Liver (tissue), 9 donors: Measurements from ENCODE around the gene OR51G2. TPM values are rescaled to one million over a fixed set of nuclear protein-coding genes. Genes with fewer than 3 reads are reported as not detected.

Experiments used
- DNase-seq: peaks from one replicate; pipeline ENCODE4 v3.0.0-alpha.2; 2017; ENCODE audit warnings: low spot score
- H3K27ac ChIP-seq, 2 donors: one replicate each; pipeline ENCODE4 v1.7.0; 2013; ENCODE audit warnings: inconsistent platforms in 2 of 2, low read length in 2 of 2, control low read depth in 1 of 2, low read depth in 1 of 2, mild to moderate bottlenecking in 1 of 2
- H3K27me3 ChIP-seq, 4 donors: one replicate each; pipeline versions ENCODE4 v1.6.1 to v1.7.0; 2013; ENCODE audit warnings: low read length in 3 of 4, inconsistent platforms in 1 of 4, mild to moderate bottlenecking in 1 of 4, moderate library complexity in 1 of 4; ENCODE audit not compliant: control insufficient read depth in 4 of 4, insufficient read depth in 4 of 4
- H3K36me3 ChIP-seq, 4 donors: one replicate each; pipeline versions ENCODE4 v1.6.1 to v1.7.0; 2013; ENCODE audit warnings: low read length in 3 of 4, mild to moderate bottlenecking in 3 of 4, low read depth in 1 of 4, moderate library complexity in 1 of 4; ENCODE audit not compliant: control insufficient read depth in 4 of 4, insufficient read depth in 3 of 4
- H3K4me1 ChIP-seq, 4 donors: one replicate each; pipeline versions ENCODE4 v1.6.1 to v1.7.0; 2013; ENCODE audit warnings: low read length in 3 of 4, mild to moderate bottlenecking in 3 of 4, moderate library complexity in 1 of 4; ENCODE audit not compliant: control insufficient read depth in 4 of 4, insufficient read depth in 4 of 4
- H3K4me3 ChIP-seq, 3 donors: one replicate each; pipeline versions ENCODE4 v1.6.1 to v1.7.0; 2013; ENCODE audit warnings: low read length in 3 of 3, control low read depth in 1 of 3, low read depth in 1 of 3, mild to moderate bottlenecking in 1 of 3
- H3K9ac ChIP-seq, 2 donors: one replicate each; pipeline ENCODE4 v1.7.0; 2013; ENCODE audit warnings: low read length in 2 of 2, mild to moderate bottlenecking in 2 of 2, moderate library complexity in 2 of 2, control low read depth in 1 of 2, low read depth in 1 of 2
- H3K9me3 ChIP-seq, 4 donors: one replicate each; pipeline versions ENCODE4 v1.6.1 to v1.7.0; 2013; ENCODE audit warnings: low read length in 3 of 4; ENCODE audit not compliant: control insufficient read depth in 4 of 4
- ATF3 ChIP-seq: IDR thresholded peaks from 2 replicates; pipeline ENCODE4 v1.6.1; 2016; ENCODE audit warnings: antibody characterized with exemption
- EGR1 ChIP-seq, 2 donors: IDR thresholded peaks; 2 replicates each; pipeline ENCODE4 v1.6.1; 2016 to 2018; ENCODE audit warnings: antibody characterized with exemption in 2 of 2, low read depth in 2 of 2
- GABPA ChIP-seq, 2 donors: IDR thresholded peaks in 1 of 2; conservative IDR thresholded peaks in 1 of 2; 2 replicates each; pipeline ENCODE4 v1.6.1; 2016; ENCODE audit warnings: antibody characterized with exemption in 2 of 2, mild to moderate bottlenecking in 1 of 2, moderate library complexity in 1 of 2
- JUND ChIP-seq, 2 donors: IDR thresholded peaks; 2 replicates each; pipeline ENCODE4 v1.6.1; 2016; ENCODE audit warnings: antibody characterized with exemption in 2 of 2
- REST ChIP-seq: IDR thresholded peaks from 2 replicates; pipeline ENCODE4 v1.6.1; 2016; ENCODE audit warnings: antibody characterized with exemption, mild to moderate bottlenecking
- RXRA ChIP-seq, 2 donors: IDR thresholded peaks; 2 replicates each; pipeline ENCODE4 v1.6.1; 2017 to 2018; ENCODE audit warnings: antibody characterized with exemption in 2 of 2, mild to moderate bottlenecking in 1 of 2
- SP1 ChIP-seq: IDR thresholded peaks from 2 replicates; pipeline ENCODE4 v1.6.1; 2018; ENCODE audit warnings: antibody characterized with exemption, mild to moderate bottlenecking
- ZBTB33 ChIP-seq: IDR thresholded peaks from 2 replicates; pipeline ENCODE4 v1.6.1; 2016; ENCODE audit warnings: antibody characterized with exemption
- WGBS: extraction: QIAGEN DNeasy Blood & Tissue Kit; methylation state at CpG from one replicate; pipeline ENCODE4 v1.1.7; 2013; 5-methylcytosine and 5-hydroxymethylcytosine counted together
- polyA plus RNA-seq, 2 donors: library from polyadenylated mRNA; stranded (reverse) in 1 of 2; unstranded in 1 of 2; fragments of 200-250 nt in 1 of 2; fragments of >200 nt in 1 of 2; fragmentation: Nextera tagmentation in 1 of 2; extraction: Ambion mirVana in 1 of 2; gene quantifications; one replicate each; pipeline versions ENCODE4 v1.2.1 to v1.2.3, GENCODE V29; 2013 to 2015
- total RNA-seq, 2 donors: library from RNA; depleted of rRNA; stranded (reverse); fragments of >200 nt; gene quantifications; one replicate each; pipeline ENCODE4 v1.2.3, GENCODE V29; 2014
- donor health status: healthy.
- donor health status: healthy.
- donor health status: healthy.
- donor health status: healthy.
- donor health status: healthy.

OR51G2 gene
- total and polyA plus RNA-seq, 4 donors, result not detected

GRCh38 chr11:4865855-4866254 lies 53.3 kb downstream of the OR51G2 start (continued):
- TF ChIP-seq REST, result no peak

GRCh38 chr11:4863876-4864275 lies 55.3 kb downstream of the OR51G2 start:
- WGBS, result 80% methylated on average over 4 of the region's 4 CpGs
- no peak for TF ChIP-seq EGR1 (IDR thresholded peaks at IDR 0.05; ENCODE audit: low read depth in 2 of 2)
- no peak for TF ChIP-seq SP1
- no peak for TF ChIP-seq REST
- no peak for TF ChIP-seq ZBTB33
- no peak for TF ChIP-seq JUND (IDR thresholded peaks at IDR 0.05)
- no peak for TF ChIP-seq GABPA (IDR thresholded peaks at IDR 0.05 in 1 of 2, conservative IDR thresholded peaks at IDR 0.05 in 1 of 2)
- no peak for TF ChIP-seq ATF3
- no peak for TF ChIP-seq RXRA (IDR thresholded peaks at IDR 0.05)
- H3K9me3 ChIP-seq, result no peaks in the 10 kb centered on the region

More at GRCh38 chr11:4863876-4864275, 55.3 kb downstream of the OR51G2 start:
- no peak for DNase-seq
- no peaks in the 10 kb centered on the region for H3K27me3 ChIP-seq
- H3K9ac ChIP-seq, result no peak overlapping the region
- H3K27ac ChIP-seq, result no peak overlapping the region
- no peaks in the 10 kb centered on the region for H3K36me3 ChIP-seq
- no peaks in the 10 kb centered on the region for H3K4me1 ChIP-seq
- no peak overlapping the region for H3K4me3 ChIP-seq

Other genes with a start within 250 kb of the OR51G2 start
- gene OR51E2, start 221.5 kb downstream of the OR51G2 start, total RNA-seq, result not detected
- gene OR51E2, start 221.5 kb downstream of the OR51G2 start, polyA plus RNA-seq, result not detected
- gene MMP26, start 214.6 kb downstream of the OR51G2 start, total RNA-seq, result not detected
- not detected for gene MMP26, start 214.6 kb downstream of the OR51G2 start, polyA plus RNA-seq
- gene OR51F1, start 149.4 kb downstream of the OR51G2 start, total RNA-seq, result not detected
- gene OR51F1, start 149.4 kb downstream of the OR51G2 start, polyA plus RNA-seq, result not detected
- gene OR52R1, start 115.0 kb downstream of the OR51G2 start, total RNA-seq, result not detected
- gene OR52R1, start 115.0 kb downstream of the OR51G2 start, polyA plus RNA-seq, result not detected
- gene OR51F2, start 98.0 kb downstream of the OR51G2 start, total RNA-seq, result not detected
- gene OR51F2, start 98.0 kb downstream of the OR51G2 start, polyA plus RNA-seq, result not detected
- not detected for gene OR51S1, start 70.1 kb downstream of the OR51G2 start, total RNA-seq
- not detected for gene OR51S1, start 70.1 kb downstream of the OR51G2 start, polyA plus RNA-seq
- gene OR51T1, start 37.5 kb downstream of the OR51G2 start, total RNA-seq, result not detected
- gene OR51T1, start 37.5 kb downstream of the OR51G2 start, polyA plus RNA-seq, result not detected
- gene OR51A7, start 15.6 kb downstream of the OR51G2 start, total RNA-seq, result not detected
- not detected for gene OR51A7, start 15.6 kb downstream of the OR51G2 start, polyA plus RNA-seq
- not detected for gene OR51G1, start 5.0 kb upstream of the OR51G2 start, total RNA-seq
- gene OR51G1, start 5.0 kb upstream of the OR51G2 start, polyA plus RNA-seq, result not detected
- gene OR51A4, start 28.3 kb upstream of the OR51G2 start, total RNA-seq, result not detected
- gene OR51A4, start 28.3 kb upstream of the OR51G2 start, polyA plus RNA-seq, result not detected
- not detected for gene OR51A2, start 36.4 kb upstream of the OR51G2 start, total RNA-seq
- not detected for gene OR51A2, start 36.4 kb upstream of the OR51G2 start, polyA plus RNA-seq
- gene OR51L1, start 75.5 kb upstream of the OR51G2 start, total RNA-seq, result not detected
- gene OR51L1, start 75.5 kb upstream of the OR51G2 start, polyA plus RNA-seq, result not detected
- not detected for gene OR52J3, start 127.2 kb upstream of the OR51G2 start, total RNA-seq
- not detected for gene OR52J3, start 127.2 kb upstream of the OR51G2 start, polyA plus RNA-seq
- not detected for gene OR52E2, start 140.3 kb upstream of the OR51G2 start, total RNA-seq
- not detected for gene OR52E2, start 140.3 kb upstream of the OR51G2 start, polyA plus RNA-seq
- gene OR52E1, start 150.2 kb upstream of the OR51G2 start, total RNA-seq, result not detected
- gene OR52E1, start 150.2 kb upstream of the OR51G2 start, polyA plus RNA-seq, result not detected
- gene OR52A5, start 219.0 kb upstream of the OR51G2 start, total RNA-seq, result not detected
- gene OR52A5, start 219.0 kb upstream of the OR51G2 start, polyA plus RNA-seq, result not detected
- not detected for gene OR52A1, start 235.4 kb upstream of the OR51G2 start, total RNA-seq
- not detected for gene OR52A1, start 235.4 kb upstream of the OR51G2 start, polyA plus RNA-seq